ENCODE results near the gene ADTRP. TPM values are rescaled to one million over a fixed set of nuclear protein-coding genes. Genes with fewer than 3 reads are reported as not detected.

Gene ADTRP
- total RNA-seq, 2 experiments from 2014 or later = 29.1 to 31.5 TPM

DNA sequence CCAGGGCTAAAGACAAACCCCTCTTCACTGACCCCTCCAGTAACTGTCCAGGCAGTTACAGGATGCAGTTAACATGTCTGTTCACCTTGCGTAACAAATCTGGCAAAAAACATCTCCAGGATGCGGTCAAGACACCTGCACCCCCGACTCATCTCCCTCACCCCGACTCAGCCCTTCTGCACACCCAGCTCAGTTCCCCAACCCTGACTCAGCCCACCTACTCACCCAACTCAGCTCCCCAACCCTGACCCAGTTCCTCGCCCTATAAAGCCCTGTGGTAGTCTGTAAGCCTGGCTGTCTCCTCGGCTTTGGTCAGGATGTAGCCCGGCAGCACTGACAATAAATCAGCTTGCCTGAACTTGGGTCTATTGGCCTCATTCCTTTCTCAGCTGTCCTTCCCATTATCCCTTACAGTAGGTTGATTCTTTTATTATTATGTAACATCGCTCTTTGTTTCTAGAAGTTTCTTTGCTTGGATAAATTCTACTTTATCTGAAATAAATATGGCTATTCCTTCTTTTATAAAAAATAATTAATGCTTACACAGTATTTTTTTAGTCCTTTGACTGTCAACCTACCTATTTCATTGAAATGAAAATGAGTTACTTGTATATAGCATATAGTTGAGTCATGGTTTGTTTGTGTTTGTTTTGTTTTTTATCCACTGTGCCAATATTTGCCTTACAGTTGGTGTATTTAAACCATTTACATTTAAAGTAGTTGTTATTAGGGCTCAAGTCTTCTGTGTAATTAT is 12.9 kb upstream of the ADTRP start:
- Mint-ChIP-seq H3K27ac (no peak overlapping the region), H3K27me3 (no peaks in the 10 kb centered on the region), H3K4me1 (no peaks in the 10 kb centered on the region), H3K4me3 (no peak overlapping the region), H3K36me3 (peaks cover 6% of the 10 kb centered on the region), H3K9me3 (peaks cover 10% of the 10 kb centered on the region)
- DNase-seq = no peak

GRCh38 chr6:11789744-11790143 is 11.1 kb upstream of the ADTRP start:
- Mint-ChIP-seq H3K4me3 (no peak overlapping the region), H3K27ac (no peak overlapping the region), H3K27me3 (no peaks in the 10 kb centered on the region), H3K36me3 (peaks cover 4% of the 10 kb centered on the region), H3K4me1 (peaks cover 5% of the 10 kb centered on the region), H3K9me3 (peaks cover 10% of the 10 kb centered on the region)
- no peak for DNase-seq

- no peaks in the 10 kb centered on the region for H3K27me3 Mint-ChIP-seq
- H3K27ac Mint-ChIP-seq = no peak overlapping the region
- peaks cover 4% of the 10 kb centered on the region for H3K36me3 Mint-ChIP-seq
- peaks cover 9% of the 10 kb centered on the region for H3K9me3 Mint-ChIP-seq
- H3K4me3 Mint-ChIP-seq = no peak overlapping the region
- H3K4me1 Mint-ChIP-seq = peaks cover 5% of the 10 kb centered on the region
- DNase-seq = no peak
Measured at GRCh38 chr6:11788043-11788442, 9.4 kb upstream of the ADTRP start.

DNA sequence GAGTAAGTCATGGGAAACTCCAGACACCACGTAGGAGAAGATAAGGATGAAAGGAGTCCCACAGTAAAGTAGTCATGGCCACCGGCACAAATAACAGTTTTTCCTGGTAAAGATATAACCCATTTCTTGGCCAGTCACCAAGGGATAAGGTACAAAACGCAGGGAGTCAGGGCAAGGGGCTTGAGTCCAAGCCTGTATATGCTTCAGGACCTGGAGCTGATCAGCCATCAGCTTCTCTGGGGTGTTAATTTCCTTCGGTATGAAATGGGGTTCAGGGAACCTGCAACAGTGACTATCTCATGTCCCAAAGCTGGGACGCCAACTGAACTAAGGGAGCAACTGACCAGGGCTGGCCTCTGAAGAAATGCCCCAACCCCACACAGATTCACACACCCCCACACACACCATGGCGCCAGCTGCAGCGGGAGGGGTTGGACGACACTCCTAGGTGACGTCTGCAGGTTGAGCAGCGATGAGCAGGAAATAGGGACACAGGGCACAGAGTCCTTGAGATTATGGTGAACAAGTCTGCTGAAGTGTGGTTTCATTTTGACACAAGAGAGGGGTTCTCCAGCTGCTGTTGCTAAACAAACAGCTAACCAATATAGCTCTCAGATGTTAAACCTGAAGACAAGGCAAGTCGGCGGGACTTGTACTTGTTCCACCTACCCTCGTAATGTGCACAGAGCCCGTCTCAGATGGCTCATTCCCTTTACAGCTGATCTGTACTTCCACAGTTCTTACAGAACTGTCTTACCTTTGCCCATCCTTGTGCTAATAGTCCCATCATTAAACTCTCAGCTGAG is 7.4 kb upstream of the ADTRP start:
- peak; percentile 20 for DNase-seq
- Mint-ChIP-seq H3K27me3 (no peaks in the 10 kb centered on the region), H3K27ac (no peak overlapping the region), H3K9me3 (peaks cover 2% of the 10 kb centered on the region), H3K4me1 (peaks cover 5% of the 10 kb centered on the region), H3K36me3 (no peaks in the 10 kb centered on the region), H3K4me3 (no peak overlapping the region)

GRCh38 chr6:11785415-11785773 is 6.8 kb upstream of the ADTRP start:
- H3K27ac Mint-ChIP-seq = no peak overlapping the region
- H3K4me3 Mint-ChIP-seq = no peak overlapping the region
- DNase-seq = no peak
- no peaks in the 10 kb centered on the region for H3K27me3 Mint-ChIP-seq
- no peaks in the 10 kb centered on the region for H3K36me3 Mint-ChIP-seq
- peaks cover 5% of the 10 kb centered on the region for H3K4me1 Mint-ChIP-seq
- peaks cover 2% of the 10 kb centered on the region for H3K9me3 Mint-ChIP-seq

GRCh38 chr6:11784341-11784740 is 5.7 kb upstream of the ADTRP start:
- H3K27ac Mint-ChIP-seq = no peak overlapping the region
- no peaks in the 10 kb centered on the region for H3K27me3 Mint-ChIP-seq
- no peak overlapping the region for H3K4me3 Mint-ChIP-seq
- H3K4me1 Mint-ChIP-seq = peaks cover 5% of the 10 kb centered on the region
- H3K9me3 Mint-ChIP-seq = peaks cover 2% of the 10 kb centered on the region
- H3K36me3 Mint-ChIP-seq = no peaks in the 10 kb centered on the region
- no peak for DNase-seq

DNA sequence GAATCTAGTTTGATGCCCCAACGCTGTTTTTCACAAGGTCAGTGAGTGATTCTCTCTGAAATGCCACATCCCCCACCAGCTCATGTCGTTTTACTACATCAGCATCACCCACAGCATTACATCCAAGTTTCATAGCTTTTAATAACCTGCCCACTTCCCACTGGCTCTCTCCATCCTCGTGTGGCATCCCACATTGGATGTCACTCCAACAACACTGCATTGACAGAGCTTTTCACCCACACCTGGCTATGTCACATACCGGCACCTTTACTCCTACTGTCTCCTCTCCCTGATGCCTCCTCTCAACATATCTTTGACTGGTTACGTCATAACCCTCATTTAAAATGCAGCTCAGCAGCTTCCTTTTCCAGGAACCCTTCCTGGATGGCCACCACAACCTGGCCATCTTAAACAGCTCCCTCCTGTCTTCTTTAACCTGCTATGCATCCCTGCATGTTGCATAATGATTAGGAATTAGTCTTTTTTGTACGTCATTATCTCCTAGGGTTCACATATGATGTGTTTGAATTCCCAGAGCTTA is 5.0 kb upstream of the ADTRP start:
- peaks cover 2% of the 10 kb centered on the region for H3K9me3 Mint-ChIP-seq
- DNase-seq = no peak
- no peaks in the 10 kb centered on the region for H3K27me3 Mint-ChIP-seq
- peaks cover 5% of the 10 kb centered on the region for H3K4me1 Mint-ChIP-seq
- H3K36me3 Mint-ChIP-seq = no peaks in the 10 kb centered on the region
- H3K27ac Mint-ChIP-seq = no peak overlapping the region
- H3K4me3 Mint-ChIP-seq = no peak overlapping the region

DNA sequence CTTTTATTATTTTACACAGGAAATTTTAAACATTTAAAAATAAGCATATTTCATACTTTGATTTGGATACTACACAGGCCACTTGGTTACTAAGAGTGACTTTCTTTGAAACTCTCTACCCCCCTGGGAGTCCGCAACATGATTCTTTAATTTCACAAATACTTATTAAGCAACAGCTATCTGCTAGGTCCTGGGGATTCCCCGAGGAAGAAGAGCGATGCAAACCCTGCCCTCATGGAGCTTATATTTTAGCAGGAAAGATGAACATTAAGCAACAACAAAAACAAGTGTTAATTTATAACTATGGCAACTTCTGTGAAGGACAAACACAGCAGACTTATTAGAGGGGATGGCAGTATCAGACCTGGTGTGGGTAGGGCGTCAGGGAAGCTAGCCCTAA is 3.9 kb upstream of the ADTRP start:
- peaks cover 5% of the 10 kb centered on the region for H3K4me1 Mint-ChIP-seq
- no peaks in the 10 kb centered on the region for H3K27me3 Mint-ChIP-seq
- H3K36me3 Mint-ChIP-seq = no peaks in the 10 kb centered on the region
- H3K9me3 Mint-ChIP-seq = peaks cover 2% of the 10 kb centered on the region
- no peak overlapping the region for H3K27ac Mint-ChIP-seq
- no peak for DNase-seq
- no peak overlapping the region for H3K4me3 Mint-ChIP-seq

DNA sequence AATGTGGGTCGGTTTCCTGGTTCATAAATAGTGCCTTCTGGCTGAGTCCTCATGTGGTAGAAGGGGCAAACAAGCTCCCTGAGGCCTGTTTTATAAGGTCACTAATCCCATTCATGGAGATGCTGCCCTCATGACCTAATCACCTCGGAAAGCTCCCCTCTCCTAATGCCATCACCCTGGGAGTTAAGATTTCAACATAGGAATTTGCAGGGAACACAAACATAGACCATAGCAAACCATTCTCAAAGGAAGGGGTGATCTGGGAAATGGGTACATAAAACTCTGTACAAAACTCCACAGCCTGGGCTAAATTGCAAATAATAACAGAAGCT is 1.5 kb upstream of the ADTRP start:
- no peaks in the 10 kb centered on the region for H3K4me1 Mint-ChIP-seq
- no peaks in the 10 kb centered on the region for H3K36me3 Mint-ChIP-seq
- no peaks in the 10 kb centered on the region for H3K27me3 Mint-ChIP-seq
- DNase-seq = no peak
- no peak overlapping the region for H3K27ac Mint-ChIP-seq
- H3K4me3 Mint-ChIP-seq = no peak overlapping the region
- peaks cover 2% of the 10 kb centered on the region for H3K9me3 Mint-ChIP-seq

DNA sequence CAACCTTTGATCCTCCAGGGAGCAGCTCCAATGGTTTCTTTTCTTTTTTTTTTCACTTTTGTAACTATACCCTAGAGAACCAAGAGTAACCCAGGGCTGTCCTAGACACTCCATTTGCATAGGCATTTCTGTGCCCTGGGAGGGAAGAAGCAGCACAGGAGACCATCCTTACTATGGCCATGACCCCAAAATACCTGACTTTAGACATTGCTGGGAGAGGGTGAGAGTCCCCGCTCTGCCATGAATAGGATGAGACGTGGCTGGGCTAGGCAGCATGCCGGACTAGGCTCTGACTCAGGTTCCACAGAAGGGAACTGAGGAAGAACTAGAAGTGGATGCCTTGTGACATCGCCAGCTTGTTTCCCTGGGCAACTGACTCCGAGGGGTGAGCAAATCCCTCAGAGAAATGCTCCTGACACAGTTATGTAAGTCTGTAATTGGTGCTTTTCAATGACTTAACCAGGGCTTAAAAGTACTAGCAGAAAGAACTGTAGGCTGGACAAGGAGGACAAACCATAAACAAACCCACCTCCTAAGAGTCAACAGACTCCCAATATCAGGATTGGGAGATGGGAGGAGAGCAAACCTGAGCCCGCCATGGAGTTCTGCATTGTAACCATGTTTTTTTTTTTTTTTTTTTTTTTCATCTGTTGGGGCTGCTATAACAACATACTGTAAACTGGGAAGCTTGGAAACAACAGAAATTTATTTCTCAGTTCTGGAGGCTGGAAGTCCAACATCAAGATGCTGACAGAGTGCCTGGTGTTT is 910 bp upstream of the ADTRP start:
- no peaks in the 10 kb centered on the region for H3K4me1 Mint-ChIP-seq
- DNase-seq = no peak
- no peak overlapping the region for H3K27ac Mint-ChIP-seq
- no peaks in the 10 kb centered on the region for H3K27me3 Mint-ChIP-seq
- H3K36me3 Mint-ChIP-seq = no peaks in the 10 kb centered on the region
- H3K9me3 Mint-ChIP-seq = peaks cover 2% of the 10 kb centered on the region
- H3K4me3 Mint-ChIP-seq = no peak overlapping the region

DNA sequence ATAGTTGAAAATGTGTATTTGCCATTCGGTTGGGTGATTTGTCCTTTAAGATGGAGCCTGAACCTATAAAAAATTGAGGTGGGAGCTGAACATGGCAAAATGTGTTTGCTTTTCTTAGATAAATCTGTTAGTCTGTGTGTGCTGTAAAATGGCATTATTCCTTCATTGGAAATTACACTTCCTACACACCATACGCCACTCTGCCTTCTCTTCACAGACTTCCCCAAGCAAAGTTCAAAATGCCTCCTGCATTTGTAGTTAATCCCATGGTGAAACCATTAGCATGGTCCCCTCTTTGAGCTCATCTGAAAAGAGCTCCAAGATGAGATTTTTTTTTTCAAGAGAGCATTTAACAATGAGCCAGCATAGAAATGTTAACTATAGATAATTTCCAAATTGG is 567 bp downstream of the ADTRP start:
- no peaks in the 10 kb centered on the region for H3K9me3 Mint-ChIP-seq
- DNase-seq = no peak
- no peaks in the 10 kb centered on the region for H3K27me3 Mint-ChIP-seq
- no peaks in the 10 kb centered on the region for H3K36me3 Mint-ChIP-seq
- no peak overlapping the region for H3K27ac Mint-ChIP-seq
- no peaks in the 10 kb centered on the region for H3K4me1 Mint-ChIP-seq
- no peak overlapping the region for H3K4me3 Mint-ChIP-seq

GRCh38 chr6:11775791-11776409 is 2.7 kb downstream of the ADTRP start:
- no peak overlapping the region for H3K4me3 Mint-ChIP-seq
- no peaks in the 10 kb centered on the region for H3K36me3 Mint-ChIP-seq
- H3K9me3 Mint-ChIP-seq = no peaks in the 10 kb centered on the region
- DNase-seq = no peak
- no peaks in the 10 kb centered on the region for H3K27me3 Mint-ChIP-seq
- no peak overlapping the region for H3K27ac Mint-ChIP-seq
- peaks cover 5% of the 10 kb centered on the region for H3K4me1 Mint-ChIP-seq

GRCh38 chr6:11774426-11774825 is 4.2 kb downstream of the ADTRP start:
- no peaks in the 10 kb centered on the region for H3K27me3 Mint-ChIP-seq
- H3K4me3 Mint-ChIP-seq = no peak overlapping the region
- no peaks in the 10 kb centered on the region for H3K36me3 Mint-ChIP-seq
- H3K27ac Mint-ChIP-seq = no peak overlapping the region
- peaks cover 5% of the 10 kb centered on the region for H3K4me1 Mint-ChIP-seq
- no peaks in the 10 kb centered on the region for H3K9me3 Mint-ChIP-seq
- no peak for DNase-seq

GRCh38 chr6:11773581-11773980 is 5.0 kb downstream of the ADTRP start:
- DNase-seq = no peak
- no peaks in the 10 kb centered on the region for H3K27me3 Mint-ChIP-seq
- H3K27ac Mint-ChIP-seq = no peak overlapping the region
- H3K4me1 Mint-ChIP-seq = peaks cover 7% of the 10 kb centered on the region
- no peaks in the 10 kb centered on the region for H3K9me3 Mint-ChIP-seq
- no peaks in the 10 kb centered on the region for H3K36me3 Mint-ChIP-seq
- no peak overlapping the region for H3K4me3 Mint-ChIP-seq

DNA sequence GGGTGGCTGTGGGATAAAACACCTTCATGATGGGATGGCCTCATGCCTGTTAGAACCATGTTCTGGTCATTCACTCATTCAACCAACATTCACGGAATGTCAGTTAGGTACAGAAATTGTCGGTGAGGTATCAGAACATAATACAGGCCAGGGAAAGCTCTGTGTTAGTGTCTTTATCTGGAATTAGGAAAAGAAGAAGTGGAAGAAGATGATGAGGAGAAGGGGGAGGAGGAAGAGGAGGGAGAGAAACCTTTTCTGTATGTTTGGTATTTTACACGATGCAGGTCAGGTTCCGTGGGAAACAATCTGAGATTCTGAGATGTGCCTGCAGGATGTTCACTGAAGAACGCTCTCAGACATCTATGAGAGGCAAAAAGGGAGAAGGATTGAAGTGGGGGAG is 5.6 kb downstream of the ADTRP start:
- Mint-ChIP-seq H3K4me1 (peaks cover 8% of the 10 kb centered on the region), H3K27ac (no peak overlapping the region), H3K4me3 (no peak overlapping the region), H3K27me3 (no peaks in the 10 kb centered on the region), H3K36me3 (no peaks in the 10 kb centered on the region), H3K9me3 (no peaks in the 10 kb centered on the region)
- no peak for DNase-seq

Measured in activated naive CD8-positive, alpha-beta T cell treated with anti-CD3 and anti-CD28 coated beads for 36 hours (primary cell).